Stromal cell of bone marrow (primary cell): Measurements from ENCODE around the gene CFAP100.

ENCODE experiments used
- DNase-seq: peaks from one replicate; pipeline ENCODE4 v3.0.0-alpha.2; 2012; ENCODE audit warnings: low read depth

CFAP100 gene

DNA sequence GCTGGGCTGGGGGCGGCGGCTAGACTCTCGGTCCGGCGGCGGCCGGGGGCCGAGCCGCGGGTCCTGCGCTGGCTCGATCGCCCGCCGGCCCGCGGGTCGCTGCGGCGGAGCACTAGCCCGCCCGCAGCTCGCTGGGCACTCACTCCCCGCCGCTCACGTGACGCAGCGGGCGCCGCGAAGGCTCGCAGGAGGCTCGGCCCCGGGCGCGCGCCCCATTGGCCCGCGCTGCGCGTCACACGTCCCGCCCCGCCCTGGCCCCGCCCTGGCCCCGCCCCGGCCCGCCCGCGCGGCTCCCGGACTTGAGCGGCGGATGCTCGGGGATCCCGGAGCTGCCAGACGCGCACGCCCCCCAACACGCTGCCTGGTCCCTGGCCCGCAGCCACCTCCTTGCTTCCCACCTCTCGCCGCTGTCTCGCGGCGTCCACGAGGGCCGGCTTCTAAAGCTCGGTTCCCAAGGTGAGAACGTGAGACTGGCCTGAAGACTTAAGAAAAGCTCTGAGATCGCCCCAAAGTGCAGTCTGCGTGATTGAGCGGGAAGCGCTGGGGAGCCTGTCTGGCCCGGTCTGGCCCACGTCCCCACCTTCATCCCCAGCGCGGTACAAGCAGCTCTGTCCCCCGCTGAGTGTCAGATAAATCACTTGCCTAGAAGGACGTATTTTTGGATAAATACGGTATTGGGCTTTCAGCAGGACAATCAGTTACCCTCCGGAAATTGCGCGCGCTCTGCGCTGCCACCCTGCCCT is 37.2 kb upstream of the CFAP100 start, which contains the start of gene KLF15:
KLF15 (minus strand) TSS at position 114 of the 743 bp plus-strand sequence. CDS start 4,486 bp downstream, outside the sequence.
- DNase-seq, result peak; percentile 56

DNA sequence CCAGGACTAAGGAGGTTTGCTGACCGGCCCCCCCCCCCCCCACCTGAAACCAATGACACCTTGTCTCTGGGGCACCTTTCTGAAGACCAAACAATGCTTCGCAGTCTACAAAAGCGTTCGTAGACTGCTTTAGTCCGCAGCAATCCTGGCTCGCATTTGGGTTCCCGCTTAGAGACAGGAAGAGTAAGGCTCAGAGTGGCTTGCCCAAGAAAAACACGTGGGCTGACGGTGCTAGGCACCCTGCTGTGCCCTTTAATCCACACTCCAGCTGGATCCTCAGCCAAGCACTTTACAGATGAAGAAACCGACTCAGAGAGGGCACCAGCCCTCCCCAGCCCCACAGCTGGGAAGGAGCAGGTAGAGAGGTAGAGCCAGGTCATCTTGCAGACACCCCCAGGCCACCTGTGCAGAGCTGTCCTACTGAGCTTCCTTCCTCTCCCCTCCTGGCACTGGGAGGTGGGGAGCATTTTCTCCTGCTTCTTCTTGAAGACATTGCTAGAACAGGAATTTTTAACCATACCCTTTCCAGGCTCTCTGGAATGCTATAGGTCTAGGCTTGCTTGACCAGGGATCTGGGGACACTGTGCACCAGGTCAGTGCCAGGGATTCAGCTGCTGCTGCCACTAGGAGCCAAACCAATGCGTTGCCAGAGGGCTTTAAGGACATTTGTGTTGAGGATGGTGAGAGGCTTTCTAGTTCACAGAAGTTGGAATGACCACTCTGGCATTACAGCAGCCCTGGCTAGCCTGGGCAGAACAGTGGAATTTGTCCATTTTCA is 36.5 kb upstream of the CFAP100 start:
- DNase-seq, result no peak

DNA sequence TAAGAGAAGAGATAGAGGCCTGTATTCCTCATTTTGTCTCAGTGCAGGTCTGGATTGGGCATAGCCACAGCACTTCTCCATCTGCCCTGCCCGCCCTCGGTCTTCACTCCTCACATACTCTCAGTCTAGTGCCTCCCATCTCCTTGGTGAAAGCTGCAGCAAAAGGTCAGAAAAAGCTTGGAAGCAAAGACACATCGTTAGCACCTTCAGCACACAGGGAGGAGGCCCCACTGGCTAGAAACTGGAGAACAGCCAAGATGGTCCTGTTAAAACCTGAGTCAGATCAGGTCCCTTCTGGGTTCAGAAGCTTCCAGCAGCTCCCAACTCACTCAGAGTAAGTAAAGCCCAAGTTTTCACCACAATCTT is 35.9 kb upstream of the CFAP100 start:
- DNase-seq, result no peak

DNA sequence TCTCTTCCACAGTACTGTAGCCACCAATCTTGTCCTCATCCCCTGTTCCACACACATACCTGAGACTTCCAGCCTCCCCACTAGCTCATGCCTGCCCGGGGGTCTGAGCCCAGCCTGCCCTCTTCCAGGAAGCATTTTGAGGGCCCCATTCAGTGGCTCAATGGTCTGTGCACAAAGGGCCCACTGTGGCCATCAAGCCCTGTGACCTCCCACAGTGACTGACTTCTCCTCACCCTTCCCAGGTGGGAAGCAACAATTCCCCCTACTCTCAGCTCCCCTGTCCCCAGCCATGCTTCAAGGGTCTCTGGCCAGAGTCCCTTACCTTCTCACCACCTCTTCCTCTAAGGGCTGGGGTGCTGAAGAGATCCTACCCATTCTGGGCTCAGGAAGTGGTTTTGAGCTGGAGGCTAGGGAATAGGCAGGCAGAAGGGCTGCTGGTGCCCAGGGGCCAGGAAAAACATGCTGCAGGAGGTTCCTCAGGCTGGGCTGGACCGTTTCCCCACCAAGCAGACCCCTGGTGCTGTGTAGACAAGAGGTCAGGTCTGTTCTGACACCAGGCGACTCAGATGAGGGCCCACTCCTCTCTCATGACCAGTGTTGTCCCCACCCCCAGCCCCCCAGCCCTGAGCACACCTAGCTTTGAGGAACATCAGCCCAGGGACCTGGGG is 34.5 kb upstream of the CFAP100 start:
- DNase-seq, result no peak

DNA sequence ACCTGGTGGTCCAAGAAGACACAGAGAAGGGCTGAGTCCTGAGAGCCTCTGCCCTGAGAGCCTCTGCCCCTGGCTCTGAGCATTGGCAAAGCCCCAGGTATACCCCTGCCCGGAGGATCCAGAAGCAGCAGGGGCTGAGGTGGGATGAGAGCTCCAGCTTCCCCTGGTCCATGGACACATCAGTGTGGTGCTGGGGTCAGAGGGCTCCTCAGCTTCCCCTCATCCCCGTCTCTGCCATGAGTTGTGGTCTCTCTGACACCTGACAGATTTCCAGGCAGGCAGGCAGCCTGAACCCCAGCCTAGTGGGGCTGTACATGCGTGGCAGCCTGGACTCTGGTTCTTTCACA is 34.0 kb upstream of the CFAP100 start:
- DNase-seq, result no peak

DNA sequence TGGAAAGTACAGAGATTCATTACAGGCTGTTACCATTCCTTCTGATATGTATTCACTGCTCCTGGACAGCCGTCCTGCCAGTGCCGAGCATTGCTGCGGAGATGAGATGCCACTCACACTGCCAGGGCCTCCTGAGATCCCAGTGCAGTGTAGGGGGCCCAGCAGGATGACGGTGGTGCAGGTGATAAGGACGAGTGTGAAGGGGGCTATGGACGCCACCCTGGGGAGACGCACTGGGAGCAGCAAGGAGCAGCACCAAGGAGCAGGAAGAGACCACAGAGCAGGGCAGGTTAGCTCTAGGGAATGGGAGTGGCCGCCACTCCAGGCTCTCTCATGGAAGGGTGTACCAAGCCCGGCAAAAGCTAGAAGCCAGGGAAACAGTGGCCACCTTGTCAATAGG is 33.5 kb upstream of the CFAP100 start:
- no peak for DNase-seq

DNA sequence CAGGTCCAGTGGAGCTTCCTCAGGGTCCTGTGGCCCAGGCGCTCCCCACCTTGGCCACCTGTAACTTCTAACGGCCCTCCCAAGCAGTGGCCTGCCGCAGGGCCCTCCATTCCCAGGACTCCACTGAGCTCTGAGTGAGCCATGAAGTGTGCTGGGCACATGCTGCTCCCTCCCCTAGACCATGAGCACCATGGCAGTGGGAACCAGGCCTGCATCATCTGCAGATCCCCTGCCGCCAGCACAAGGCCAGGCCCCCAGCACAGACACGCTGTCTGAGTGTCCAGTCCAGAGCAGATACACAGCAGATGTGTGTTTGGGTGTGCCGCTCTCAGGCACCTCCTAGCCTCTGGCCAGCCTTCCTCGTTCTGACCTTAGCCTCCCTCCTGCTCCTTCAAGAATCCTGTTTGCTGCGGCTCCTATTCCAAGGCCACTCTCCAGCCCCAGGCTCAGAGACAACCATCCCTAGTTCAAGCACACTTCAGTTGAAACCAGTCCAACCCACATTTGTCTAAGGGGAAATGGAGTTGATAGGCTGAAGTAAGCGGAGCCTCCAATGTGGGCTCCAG is 30.5 kb upstream of the CFAP100 start:
- no peak for DNase-seq

DNA sequence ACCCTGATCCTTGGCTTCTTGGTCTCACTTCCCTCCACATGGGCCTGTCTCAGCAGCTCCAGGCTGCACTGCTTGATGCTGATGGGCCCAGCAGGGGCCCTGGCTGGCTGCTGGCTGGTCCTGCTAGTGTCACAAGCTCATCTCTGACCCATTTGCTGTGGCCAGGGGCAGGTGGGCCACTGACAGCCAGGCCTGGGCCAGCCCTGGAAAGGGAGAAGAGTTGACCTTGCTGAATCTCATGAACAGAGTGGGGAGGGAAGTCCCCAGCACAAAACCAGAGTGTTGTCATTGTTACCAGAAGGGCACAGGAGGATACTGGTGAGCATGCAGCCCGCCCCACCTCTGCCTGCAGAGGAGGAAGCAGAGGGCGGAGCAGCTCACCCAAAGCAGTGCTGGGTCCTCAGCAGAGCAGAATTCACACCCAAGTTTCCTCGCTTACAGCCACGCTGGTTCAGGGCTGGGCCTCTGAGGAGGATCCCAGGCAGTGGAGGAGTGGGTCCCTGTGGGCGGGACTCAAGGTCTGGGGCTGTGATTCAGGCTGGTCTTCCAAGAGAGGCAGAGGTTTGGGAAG is 29.9 kb upstream of the CFAP100 start:
- no peak for DNase-seq

DNA sequence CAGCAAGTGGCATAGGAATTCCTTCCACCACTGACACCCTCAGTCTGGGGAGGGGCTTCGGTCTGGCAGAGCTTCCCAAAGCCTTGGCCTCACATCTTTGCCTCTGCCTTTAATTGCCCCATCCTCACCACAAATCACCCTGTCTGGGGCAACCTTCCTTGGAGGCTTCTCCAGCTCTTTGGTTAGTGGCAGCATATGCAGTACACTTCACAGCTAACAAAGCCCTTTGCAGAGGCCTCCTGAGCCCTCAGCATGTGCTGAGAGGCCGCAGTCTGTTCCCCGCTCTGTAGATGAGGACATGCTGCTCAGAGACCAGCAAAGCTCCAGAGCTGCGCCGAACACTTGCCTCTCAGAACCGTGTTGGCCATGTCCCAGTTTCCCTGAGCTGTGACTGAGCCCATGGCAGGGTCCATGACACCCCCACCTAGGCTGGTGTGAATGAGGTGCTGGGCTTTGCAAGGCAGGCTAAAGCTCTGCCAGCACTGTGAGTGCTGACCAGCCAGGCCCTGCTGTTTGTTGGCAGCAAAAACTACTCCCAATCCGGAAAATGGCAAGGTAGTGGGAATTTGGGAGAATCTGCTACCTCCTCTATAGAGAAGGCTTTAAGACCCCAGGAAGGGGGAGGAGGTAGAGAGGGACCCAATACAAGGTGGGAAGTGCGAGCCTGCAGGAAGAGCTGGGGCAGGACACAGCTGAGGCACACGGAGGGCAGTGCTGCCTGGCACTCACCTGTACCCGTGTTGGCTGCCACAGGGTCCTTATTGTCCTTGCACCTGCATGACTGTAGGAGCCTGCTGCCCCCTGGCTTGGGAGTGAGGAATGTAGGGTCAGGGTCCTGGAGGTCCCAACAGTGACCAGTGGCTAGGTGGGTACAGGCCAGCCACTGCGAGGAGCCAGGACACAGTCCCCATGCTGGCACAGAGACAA is 29.1 kb upstream of the CFAP100 start:
- DNase-seq, result no peak

DNA sequence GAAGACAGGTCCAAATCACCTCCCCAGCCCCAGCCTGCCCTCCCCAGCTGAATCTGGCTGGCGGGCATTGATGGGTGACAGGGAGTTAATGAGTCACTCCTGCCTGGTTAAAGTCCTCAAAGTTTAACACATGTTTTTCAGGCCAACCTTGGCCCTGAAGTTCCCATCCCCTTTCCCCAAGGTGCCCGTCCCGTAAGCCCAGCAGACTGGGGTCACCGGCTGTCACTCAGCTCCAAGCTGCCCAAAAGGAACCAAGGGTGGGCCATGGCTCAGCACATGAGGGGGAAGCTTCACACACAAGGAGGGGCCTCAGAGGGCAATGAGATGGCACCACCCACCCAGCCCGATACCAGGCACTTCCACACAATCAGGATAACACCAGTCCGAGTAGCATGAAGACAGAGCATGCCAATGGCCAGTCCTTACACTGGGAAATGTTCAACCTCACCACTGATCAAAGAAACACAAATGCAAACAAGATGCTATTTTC is 27.3 kb upstream of the CFAP100 start:
- no peak for DNase-seq

DNA sequence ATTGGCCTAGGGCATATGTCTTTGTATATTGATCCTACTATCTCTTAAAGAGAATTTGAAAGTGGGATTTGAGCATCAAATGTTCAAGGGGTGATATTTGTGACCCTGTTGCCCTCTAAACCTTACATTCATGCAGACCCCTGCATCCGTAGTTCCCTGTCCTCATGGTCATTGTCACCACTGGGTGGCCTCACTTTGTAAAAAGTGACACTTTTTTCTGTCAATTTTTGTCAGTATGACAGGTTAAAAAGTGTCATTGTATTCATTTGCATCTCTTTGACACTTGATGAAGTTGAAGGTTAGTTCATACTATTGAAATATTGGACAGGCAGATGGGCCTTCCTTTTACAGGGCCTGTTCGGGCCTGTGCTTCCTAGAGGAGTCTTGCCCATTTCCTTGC is 25.2 kb upstream of the CFAP100 start:
- no peak for DNase-seq

DNA sequence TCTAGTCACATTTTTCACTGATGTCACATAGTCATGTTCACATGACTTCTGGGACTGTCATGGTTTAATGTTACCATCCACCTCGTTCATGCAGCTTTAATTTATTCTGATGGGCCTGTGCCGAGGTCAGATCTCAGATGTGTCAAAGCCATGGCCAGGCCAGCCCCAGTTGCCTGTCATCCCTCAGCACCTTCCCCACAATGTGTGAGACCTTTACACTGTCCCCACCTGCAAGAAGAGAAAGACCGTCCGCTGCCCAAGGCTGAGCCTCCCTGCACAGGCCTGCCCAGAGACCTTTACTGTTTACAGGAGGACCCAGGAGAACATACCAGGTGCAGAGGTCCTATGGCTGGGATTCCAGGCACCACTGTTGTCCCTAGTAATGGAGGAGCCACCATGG is 24.7 kb upstream of the CFAP100 start:
- no peak for DNase-seq

DNA sequence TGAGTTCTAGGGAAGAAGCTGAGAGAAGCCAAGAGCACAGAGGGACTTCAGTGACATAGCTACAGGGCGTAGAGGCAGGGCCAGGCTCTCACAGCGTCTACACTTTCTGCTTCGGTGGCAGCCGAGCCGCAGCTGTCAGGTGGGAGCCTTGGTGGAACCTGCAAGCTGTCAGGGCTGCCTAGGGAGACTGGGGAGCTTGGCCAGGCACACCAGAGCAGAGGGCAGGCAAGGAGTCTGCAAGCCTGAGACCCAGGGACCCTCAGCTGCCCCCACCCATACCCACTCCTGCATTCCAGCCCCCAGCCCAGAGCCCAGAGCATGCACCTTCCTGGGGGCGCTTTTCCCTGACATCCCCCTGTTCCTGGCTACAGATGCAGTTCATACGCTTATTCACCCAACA is 24.1 kb upstream of the CFAP100 start:
- no peak for DNase-seq

DNA sequence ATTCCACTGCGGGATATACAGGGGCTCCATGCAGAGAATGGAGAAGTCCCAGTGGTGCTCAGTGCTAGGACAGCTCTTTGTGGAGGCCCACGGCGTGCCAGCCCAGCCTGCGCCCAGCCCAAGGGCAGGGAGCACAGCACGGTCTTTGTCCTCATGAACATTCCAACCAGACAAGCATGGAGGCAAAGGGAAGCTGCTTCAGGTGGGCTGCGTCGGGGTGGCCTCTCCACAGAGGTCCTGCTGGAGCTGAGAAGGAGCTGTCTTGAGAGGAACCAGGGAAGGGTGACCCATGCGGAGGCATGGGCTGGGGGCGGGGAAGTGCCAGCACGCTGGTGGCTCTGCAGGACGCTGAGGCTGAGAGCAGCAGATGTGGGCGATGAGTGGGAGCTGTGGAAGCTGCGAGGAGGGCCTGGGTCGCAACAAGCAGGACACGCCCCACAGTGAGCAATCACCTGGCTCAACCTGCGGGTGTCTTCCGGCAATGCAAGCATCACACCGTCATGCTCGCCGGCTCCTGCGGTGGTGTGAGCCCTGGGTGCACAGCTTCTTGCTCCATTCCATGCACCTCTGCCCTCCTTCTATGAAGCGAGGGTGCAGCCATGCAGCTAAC is 23.5 kb upstream of the CFAP100 start:
- DNase-seq, result no peak

DNA sequence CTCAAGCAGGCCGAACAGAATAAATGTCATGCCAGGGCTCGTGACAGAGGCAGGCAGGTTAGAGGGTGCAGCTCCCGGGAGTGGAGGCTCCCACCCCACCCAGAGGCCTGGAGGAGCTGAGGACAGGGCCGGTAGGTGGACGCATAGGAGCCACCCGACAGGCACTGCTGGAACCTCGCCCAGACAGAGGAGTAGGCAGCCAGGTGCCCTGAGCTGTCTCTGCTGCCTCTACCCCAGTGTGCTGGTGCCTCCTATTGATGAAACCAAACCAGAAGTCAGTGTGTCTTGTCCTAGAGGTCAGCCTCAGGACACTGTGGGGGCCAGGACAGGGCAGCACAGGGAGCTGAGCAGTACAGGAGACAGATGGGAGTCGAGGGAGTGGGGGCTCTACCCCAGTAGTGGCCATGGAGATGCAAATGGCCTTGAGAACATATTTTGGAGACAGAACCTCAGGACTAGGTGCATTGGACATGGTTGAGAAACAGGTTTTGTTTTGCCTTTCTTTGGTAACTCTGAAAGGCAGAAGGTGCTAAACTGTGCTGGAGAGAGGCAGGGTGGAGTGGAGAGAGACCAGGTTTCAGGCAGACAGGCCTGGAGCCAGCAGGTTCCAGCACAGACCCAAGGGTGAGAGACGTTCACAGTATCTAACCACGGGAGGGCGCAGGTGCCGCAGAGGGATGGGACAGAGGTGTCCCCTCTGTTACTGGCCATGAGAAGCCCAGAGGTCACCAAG is 22.1 kb upstream of the CFAP100 start:
- no peak for DNase-seq

DNA sequence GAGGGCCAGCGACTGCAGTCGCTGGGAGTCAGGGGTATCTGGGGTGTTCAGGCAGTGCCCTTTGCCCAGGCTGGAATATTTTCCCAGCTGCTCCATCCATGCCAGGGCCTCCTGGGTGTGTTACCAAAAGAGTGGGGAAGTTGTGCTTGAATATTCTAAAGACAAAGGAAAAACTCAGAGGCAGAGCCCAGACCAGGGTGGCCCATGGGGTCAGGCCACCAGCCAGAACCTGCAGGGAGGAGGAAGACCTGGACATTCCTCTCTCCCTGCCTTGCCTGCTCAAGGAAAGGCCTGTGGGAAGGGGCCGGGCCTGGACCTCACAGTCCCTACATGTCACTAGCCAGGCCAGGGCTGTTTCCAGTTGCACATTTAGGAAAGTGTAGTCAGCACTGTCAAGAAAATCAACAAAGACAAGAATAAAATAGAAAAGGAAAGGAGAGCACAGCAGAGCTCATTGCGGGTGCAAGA is 21.5 kb upstream of the CFAP100 start:
- DNase-seq, result no peak

DNA sequence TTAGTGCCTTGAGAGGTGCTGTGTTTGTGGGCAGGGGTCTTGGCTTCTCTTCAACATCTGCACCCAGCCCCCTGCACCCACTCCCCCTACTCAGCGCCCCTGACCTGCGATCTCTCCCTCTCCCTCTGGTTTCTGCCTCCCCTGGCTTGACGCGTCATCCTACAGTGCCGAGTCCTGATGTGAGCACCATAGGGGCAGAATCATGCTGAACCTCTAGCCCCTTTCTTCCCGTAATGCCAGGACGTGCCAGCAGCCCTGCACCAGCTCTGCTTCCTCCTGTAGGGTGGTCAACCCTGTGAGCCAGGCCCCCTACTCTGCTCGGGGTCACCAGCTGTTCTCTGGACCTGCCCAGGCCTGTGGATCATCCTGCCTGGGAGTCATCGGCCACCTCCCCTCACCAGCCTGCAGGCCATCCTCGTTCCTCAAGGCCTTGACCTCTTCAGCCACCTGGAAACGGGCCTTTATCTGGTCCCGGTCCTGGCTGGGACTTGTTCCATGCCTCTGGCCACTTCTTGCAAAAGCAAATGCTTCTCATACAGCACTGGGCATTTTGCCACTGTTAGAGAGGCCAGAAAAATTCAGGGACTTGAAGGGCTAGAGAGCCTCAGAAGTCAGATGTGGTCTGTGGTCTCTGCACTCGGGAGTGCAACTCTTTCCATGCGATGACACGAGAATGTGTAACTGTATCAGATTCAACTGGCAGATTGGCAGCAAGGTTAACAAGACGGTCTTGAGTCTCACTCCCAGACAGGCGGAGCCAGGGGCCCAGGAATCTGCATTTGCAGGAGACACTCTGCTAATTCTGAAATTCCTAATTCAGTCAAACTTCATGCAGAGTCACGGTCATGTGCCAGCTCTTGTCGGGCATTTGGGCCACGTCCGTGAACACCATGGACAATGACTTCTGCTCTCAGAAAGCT is 20.8 kb upstream of the CFAP100 start:
- peak; percentile 33 for DNase-seq

DNA sequence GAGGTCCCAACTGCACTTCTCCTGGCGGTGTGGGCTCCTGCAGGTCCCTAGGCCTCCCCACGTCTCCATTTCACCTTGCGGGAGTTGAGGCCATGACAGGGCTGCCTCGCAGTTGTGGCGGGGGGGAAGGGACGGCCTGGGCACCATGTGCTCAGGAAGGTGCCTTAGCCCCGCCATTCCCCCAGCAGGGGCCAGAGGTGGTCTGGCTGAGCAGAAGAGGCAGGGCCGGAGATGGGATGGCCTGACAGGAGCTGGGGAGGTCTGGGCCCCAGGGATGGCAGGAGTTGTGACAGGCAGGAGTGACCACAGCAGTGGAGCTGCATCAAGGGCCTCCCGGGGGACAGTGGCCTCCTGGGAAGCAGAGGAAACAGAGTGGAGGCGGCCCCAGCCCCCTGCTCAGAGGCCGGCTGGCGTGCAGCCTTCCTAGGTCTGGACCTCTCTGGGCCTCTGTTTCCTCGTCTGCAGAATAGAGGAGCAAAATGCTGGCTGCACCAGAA is 18.8 kb upstream of the CFAP100 start:
- DNase-seq, result no peak

DNA sequence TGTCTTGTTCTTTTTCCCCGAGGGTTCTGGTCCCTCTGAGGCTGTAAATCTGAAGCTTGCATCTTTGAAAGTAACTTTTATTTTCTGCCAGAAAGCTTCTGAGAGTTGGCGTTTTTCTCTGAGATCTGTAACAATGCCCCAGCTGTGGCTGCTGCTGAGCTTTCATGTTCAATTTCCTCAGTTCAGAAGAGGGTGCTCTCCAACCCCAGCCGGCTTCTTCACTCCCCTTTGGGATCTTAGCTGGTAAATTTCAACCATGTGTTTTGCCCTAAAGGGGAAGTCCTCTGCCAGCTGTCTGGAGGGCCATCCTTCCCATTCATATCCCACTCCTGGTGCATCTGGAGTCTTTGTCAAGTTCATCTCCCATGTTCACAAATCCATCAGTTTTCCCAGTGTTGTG is 18.3 kb upstream of the CFAP100 start:
- DNase-seq, result no peak
